ENCODE results near the gene SAMD7.

DNA sequence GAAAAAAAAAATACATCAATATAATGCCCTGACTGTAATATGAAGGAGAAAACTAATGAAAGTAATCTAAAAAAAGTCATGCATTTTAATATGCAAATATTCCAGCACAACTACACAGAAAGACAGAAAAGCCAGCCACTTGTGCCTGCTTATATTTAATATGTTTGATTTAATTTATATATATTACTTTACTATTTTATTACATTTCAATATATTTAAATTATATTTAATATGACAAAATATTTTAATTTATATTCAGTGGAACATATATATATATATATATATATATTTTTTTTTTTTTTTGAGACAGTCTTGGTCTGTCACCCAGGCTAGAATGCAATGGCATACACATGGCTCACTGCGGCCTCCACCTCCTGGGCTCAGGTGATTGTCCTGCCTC, 14.1 kb upstream of the SAMD7 start:
- TF ChIP-seq TARDBP (IDR thresholded peaks at IDR 0.05) (no peak), ZNF785 (CRISPR knock-in tag; IDR thresholded peaks at IDR 0.05) (no peak), ZNF263 (CRISPR knock-in tag; IDR thresholded peaks at IDR 0.05; ENCODE audit: borderline replicate concordance) (no peak), NFXL1 (CRISPR knock-in tag; IDR thresholded peaks at IDR 0.05) (no peak)
- TF ChIP-seq, protein P1, sequence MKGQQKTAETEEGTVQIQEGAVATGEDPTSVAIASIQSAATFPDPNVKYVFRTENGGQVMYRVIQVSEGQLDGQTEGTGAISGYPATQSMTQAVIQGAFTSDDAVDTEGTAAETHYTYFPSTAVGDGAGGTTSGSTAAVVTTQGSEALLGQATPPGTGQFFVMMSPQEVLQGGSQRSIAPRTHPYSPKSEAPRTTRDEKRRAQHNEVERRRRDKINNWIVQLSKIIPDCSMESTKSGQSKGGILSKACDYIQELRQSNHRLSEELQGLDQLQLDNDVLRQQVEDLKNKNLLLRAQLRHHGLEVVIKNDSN (CRISPR knock-in tag; IDR thresholded peaks at IDR 0.05): no peak

Data from K562 (cell line).